ENCODE data around the gene USP6NL. TPM values are rescaled to one million over a fixed set of nuclear protein-coding genes. Genes with fewer than 3 reads are reported as not detected.

Gene USP6NL
- total and polyA plus RNA-seq, 2 of the 8 experiments (the other 6 are each of a cell fraction or from before 2014, with no cell fraction given), result 10.9 to 28.8 TPM

DNA sequence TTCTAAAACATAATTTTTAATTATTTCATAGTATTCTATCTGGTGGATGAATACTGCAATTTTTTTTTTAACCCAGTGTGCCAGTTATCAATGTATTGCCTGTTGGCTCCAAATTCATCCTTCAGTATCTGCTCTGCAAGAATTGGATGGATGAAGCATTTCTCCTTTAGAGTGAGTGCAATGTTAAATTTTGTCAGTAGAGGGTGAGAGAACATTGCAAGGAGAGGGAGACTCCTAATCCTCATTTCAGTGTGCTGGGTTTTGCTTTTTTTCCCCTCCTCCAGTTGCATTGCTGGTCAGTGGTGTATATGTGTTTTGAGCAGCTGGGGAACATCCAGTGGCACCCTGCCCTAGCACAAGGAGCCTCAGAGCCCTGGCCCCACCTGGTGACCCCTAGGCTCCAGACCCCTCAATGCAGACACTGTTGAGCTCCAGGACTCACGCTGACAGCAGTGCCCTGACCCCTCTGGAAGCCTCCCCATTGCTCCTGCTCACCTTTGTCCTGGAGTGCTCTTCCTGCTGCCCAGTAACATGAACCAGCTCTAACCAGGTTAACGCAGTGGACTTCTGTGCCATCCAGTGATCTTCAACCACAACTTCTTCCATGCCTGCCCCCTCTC, 199.4 kb downstream of the USP6NL start (continued):
- TF ChIP-seq EGR1 (IDR thresholded peaks at IDR 0.05; ENCODE audit: borderline replicate concordance, low read depth, low read length) (no peak), CBX5 (IDR thresholded peaks at IDR 0.05; ENCODE audit: low read depth, low read length) (no peak), BCL11A (IDR thresholded peaks at IDR 0.05; ENCODE audit: low read depth in 2 of 2, low read length in 2 of 2) (no peak)
